HCT116 (cell line): Measurements from ENCODE around the gene RFPL4A. TPM values are rescaled to one million over a fixed set of nuclear protein-coding genes. Genes with fewer than 3 reads are reported as not detected.

ENCODE experiments used
- ATAC-seq: fragments of 200-7000 bp; cut with Tn5 transposase; 2 replicates; pipeline ENCODE4 v1.9.1; 2020; ENCODE audit warnings: mild to moderate bottlenecking, moderate library complexity
- BruUV-seq: library from RNA; stranded (reverse); fragments of 400-500 nt; replicated peaks from 2 replicates; lab custom pipeline; 2021; lab: Mats Ljungman, UMichigan
- CTCF ChIA-PET: fragments of 300-600 bp; sonication (Branson Sonifier 250); formaldehyde crosslinking; loops from one replicate; lab custom pipeline; 2021; ENCODE audit warnings: antibody characterized with exemption; lab: Charles Lee
- POLR2A ChIA-PET: fragments of 300-600, 350-600 bp; sonication (Branson Sonifier 250); formaldehyde crosslinking; loops from one replicate; lab custom pipeline; 2021; ENCODE audit warnings: antibody characterized with exemption; lab: Charles Lee
- RAD21 ChIA-PET, 2 experiments: fragments of 300-600 bp; sonication (Branson Sonifier 250); formaldehyde crosslinking; loops; one replicate each; lab custom pipeline; 2023; ENCODE audit warnings: low total read pairs in 2 of 2; ENCODE audit not compliant: uncharacterized antibody in 2 of 2, unreplicated experiment in 2 of 2, low non-redundant PET in 1 of 2; lab: Charles Lee
- DNase-seq: peaks from one replicate; pipeline ENCODE4 v3.0.0-alpha.2; 2010; ENCODE audit warnings: low read depth, low spot score
- H2AFZ ChIP-seq: fragments of 200-600 bp; shearing (Covaris generic), sonication (generic); 2 replicates; pipeline ENCODE4 v1.6.1; 2017; ENCODE audit warnings: low read depth, mixed run types, mixed read lengths, antibody characterized with exemption, low read length; ENCODE audit not compliant: poor library complexity, severe bottlenecking
- H3K27ac ChIP-seq: 2 replicates; pipeline ENCODE4 v1.5.1; 2012; ENCODE audit warnings: low read depth, low read length
- H3K27me3 ChIP-seq: fragments of 200-600 bp; sonication (generic); 2 replicates; pipeline ENCODE4 v1.6.1; 2016; ENCODE audit warnings: mixed run types, low read length, mixed read lengths; ENCODE audit not compliant: insufficient read depth
- H3K36me3 ChIP-seq, 2 experiments: fragments of 200-500 bp in 1 of 2; fragments of 200-600 bp in 1 of 2; sonication (Bioruptor generic) in 1 of 2; sonication (generic) in 1 of 2; 2 replicates each; pipeline versions ENCODE4 v1.5.1 to v1.6.1; 2014 to 2016; ENCODE audit warnings: low read length in 2 of 2, inconsistent platforms in 1 of 2, mixed read lengths in 1 of 2, mixed run types in 1 of 2; ENCODE audit not compliant: insufficient read depth in 2 of 2, control insufficient read depth in 1 of 2
- H3K4me1 ChIP-seq, 2 experiments: fragments of 200-600 bp in 1 of 2; sonication (generic) in 1 of 2; 2 replicates each; pipeline versions ENCODE4 v1.5.1 to v1.6.1; 2012 to 2017; ENCODE audit warnings: low read length in 2 of 2, inconsistent platforms in 1 of 2, mild to moderate bottlenecking in 1 of 2, mixed read lengths in 1 of 2, mixed run types in 1 of 2, moderate library complexity in 1 of 2; ENCODE audit not compliant: insufficient read depth in 2 of 2, control insufficient read depth in 1 of 2
- H3K4me2 ChIP-seq: fragments of 200-600 bp; sonication (generic); 2 replicates; pipeline ENCODE4 v1.6.1; 2017; ENCODE audit warnings: mixed run types, low read length, mixed read lengths
- H3K4me3 ChIP-seq, 2 experiments: fragments of 200-600 bp in 1 of 2; sonication (generic) in 1 of 2; replicated peaks in 1 of 2; 2 replicates each; pipeline ENCODE4 v1.5.1; 2011 to 2016; ENCODE audit warnings: low read length in 2 of 2, control low read depth in 1 of 2, low read depth in 1 of 2, mild to moderate bottlenecking in 1 of 2, mixed read lengths in 1 of 2, mixed run types in 1 of 2
- H3K79me2 ChIP-seq: fragments of 200-600 bp; sonication (generic); 2 replicates; pipeline ENCODE4 v1.6.1; 2017; ENCODE audit warnings: mild to moderate bottlenecking, mixed run types, low read length, moderate library complexity, mixed read lengths; ENCODE audit not compliant: insufficient read depth
- H3K9ac ChIP-seq: fragments of 200-600 bp; sonication (generic); 2 replicates; pipeline ENCODE4 v1.6.1; 2016; ENCODE audit warnings: low read length, mixed read lengths
- H3K9me2 ChIP-seq: fragments of 200-600 bp; sonication (generic), shearing (Covaris generic); 2 replicates; pipeline ENCODE4 v1.6.1; 2017; ENCODE audit warnings: mixed run types, mild to moderate bottlenecking, moderate library complexity; ENCODE audit not compliant: insufficient read depth
- H3K9me3 ChIP-seq, 2 experiments: fragments of 200-500 bp in 1 of 2; fragments of 200-600 bp in 1 of 2; sonication (Bioruptor generic) in 1 of 2; sonication (generic) in 1 of 2; 2 replicates each; pipeline ENCODE4 v1.6.1; 2014 to 2017; ENCODE audit warnings: low read length in 2 of 2, mixed read lengths in 2 of 2, inconsistent platforms in 1 of 2, low read depth in 1 of 2, mild to moderate bottlenecking in 1 of 2, mixed run types in 1 of 2, moderate library complexity in 1 of 2; ENCODE audit not compliant: control insufficient read depth in 1 of 2, insufficient read depth in 1 of 2
- H4K20me1 ChIP-seq: fragments of 200-600 bp; sonication (generic), shearing (Covaris generic); 2 replicates; pipeline ENCODE4 v1.6.1; 2017; ENCODE audit warnings: mixed run types, mild to moderate bottlenecking, moderate library complexity; ENCODE audit not compliant: insufficient read depth
- ATF3 ChIP-seq: IDR thresholded peaks from 2 replicates; pipeline ENCODE4 v1.6.1; 2012
- CBX3 ChIP-seq: IDR thresholded peaks from 2 replicates; pipeline ENCODE4 v1.6.1; 2012; ENCODE audit warnings: low read depth
- CEBPB ChIP-seq: IDR thresholded peaks from 2 replicates; pipeline ENCODE4 v1.6.1; 2012; ENCODE audit warnings: low read depth
- CTCF ChIP-seq, 3 experiments: fragments of 200-600 bp in 1 of 3; sonication (generic) in 1 of 3; IDR thresholded peaks in 2 of 3; conservative IDR thresholded peaks in 1 of 3; 2 replicates each; pipeline ENCODE4 v1.5.1; 2012 to 2017; ENCODE audit warnings: low read depth in 2 of 3, low read length in 2 of 3, antibody characterized with exemption in 1 of 3, borderline replicate concordance in 1 of 3, control low read depth in 1 of 3, mild to moderate bottlenecking in 1 of 3, mixed read lengths in 1 of 3, mixed run types in 1 of 3, moderate library complexity in 1 of 3; ENCODE audit not compliant: insufficient read depth in 1 of 3
- EZH2phosphoT487 ChIP-seq: fragments of 200-600 bp; IDR thresholded peaks from 2 replicates; pipeline ENCODE4 v1.6.1; 2018; ENCODE audit warnings: antibody characterized with exemption, borderline replicate concordance
- FOSL1 ChIP-seq: IDR thresholded peaks from 2 replicates; pipeline ENCODE4 v1.6.1; 2012; ENCODE audit warnings: low read depth
- POLR2A ChIP-seq: IDR thresholded peaks from 2 replicates; pipeline ENCODE4 v1.7.0; 2011; ENCODE audit warnings: borderline replicate concordance; ENCODE audit not compliant: insufficient read depth, insufficient read length; ENCODE audit errors: extremely low read depth
- REST ChIP-seq: IDR thresholded peaks from 2 replicates; pipeline ENCODE4 v1.6.1; 2012; ENCODE audit warnings: low read depth
- TCF7L2 ChIP-seq: IDR thresholded peaks from 2 replicates; pipeline ENCODE4 v1.7.0; 2011; ENCODE audit warnings: borderline replicate concordance, inconsistent platforms; ENCODE audit not compliant: insufficient read depth, insufficient read length; ENCODE audit errors: extremely low read depth
- YY1 ChIP-seq: IDR thresholded peaks from 2 replicates; pipeline ENCODE4 v1.6.1; 2011; ENCODE audit warnings: low read length, low read depth, moderate library complexity, mild to moderate bottlenecking; ENCODE audit not compliant: insufficient replicate concordance; ENCODE audit errors: extremely low read depth
- intact Hi-C: fragments of 100-400 bp; cut with micrococcal nuclease; formaldehyde crosslinking; loops from 2 replicates; pipeline ENCODE4 v1.10.0; 2022
- total RNA-seq: library from RNA; stranded (reverse); gene quantifications from one replicate; pipeline ENCODE4 v1.2.1, GENCODE V29; 2021; ENCODE audit not compliant: unreplicated experiment

The RFPL4A gene
- total RNA-seq, 1 experiment from 2014 or later: not detected

GRCh38 chr19:55720801-55721200 lies 38.1 kb upstream of the RFPL4A start:
- Histone ChIP-seq H3K4me2 (no peak overlapping the region), H4K20me1 (no peaks in the 10 kb centered on the region), H3K9me2 (no peaks in the 10 kb centered on the region), H3K4me1 (no peaks in the 10 kb centered on the region), H2AFZ (no peak overlapping the region), H3K9ac (no peak overlapping the region), H3K27me3 (peaks cover 5% of the 10 kb centered on the region), H3K79me2 (no peaks in the 10 kb centered on the region), H3K36me3 (no peaks in the 10 kb centered on the region), H3K27ac (no peak overlapping the region), H3K9me3 (0 out of 4 replicates have a peak, but pooled peaks cover 0 to 4% of the 10 kb centered on the region in 2 experiments), H3K4me3 (no peak overlapping the region)
- POLR2A ChIA-PET: no interaction called here
- ATAC-seq (no peak), DNase-seq (no peak)
- CTCF ChIA-PET: no interaction called here
- no TSS peak for BruUV-seq
- RAD21 ChIA-PET: no interaction called here
- intact Hi-C loops: no loop called here
- TF ChIP-seq CBX3: no peak
- TF ChIP-seq FOSL1: no peak
- no peak for TF ChIP-seq ATF3
- no peak for TF ChIP-seq CTCF (IDR thresholded peaks at IDR 0.05 in 2 of 3, conservative IDR thresholded peaks at IDR 0.05 in 1 of 3; ENCODE audit: borderline replicate concordance in 1 of 3, insufficient read depth in 1 of 3, low read depth in 2 of 3, low read length in 2 of 3)
- no peak for TF ChIP-seq TCF7L2
- no peak for TF ChIP-seq CEBPB
- TF ChIP-seq YY1: no peak
- no peak for TF ChIP-seq EZH2phosphoT487
- TF ChIP-seq REST: no peak
- TF ChIP-seq POLR2A: no peak
